Measurements from ENCODE around the gene RUVBL2. TPM values are rescaled to one million over a fixed set of nuclear protein-coding genes. Genes with fewer than 3 reads are reported as not detected.

RUVBL2 gene
- total RNA-seq, 5 donors from 2014 or later (not counting 1 experiment from before 2014, with no cell fraction given), result 20.3 to 48.7 (median 41.4) TPM

- Mint-ChIP-seq H3K27ac (peak overlapping the region in 1 of 2 donors; percentile 1), H3K36me3 (peaks cover 16% of the 10 kb centered on the region)
- POLR2A ChIA-PET, result no interaction called here
Observed at GRCh38 chr19:48990400-48990799, 3.3 kb upstream of the RUVBL2 start.

GRCh38 chr19:48991011-48991609 lies 2.6 kb upstream of the RUVBL2 start:
- ATAC-seq (replicated peaks in 1 of 4), result no peak
- Mint-ChIP-seq H3K27ac (no peak overlapping the region), H3K4me1 (peaks cover 37 to 59% (median 42%) of the 10 kb centered on the region in 3 donors), H3K27me3 (no peaks in the 10 kb centered on the region), H3K4me3 (peak overlapping the region in 2 of 3 donors; percentile 17 to 94), H3K9me3 (no peaks in the 10 kb centered on the region), H3K36me3 (peaks cover 14% of the 10 kb centered on the region)
- H3K9me3 ChIP-seq, result no peaks in the 10 kb centered on the region
- no peak overlapping the region for H3K4me3 ChIP-seq (ENCODE audit: control insufficient read depth in 1 of 2, extremely low read depth in 1 of 2, low read length in 1 of 2)
- DNase-seq, result no peak
- H3K4me1 ChIP-seq (ENCODE audit: control insufficient read depth in 1 of 2, extremely low read depth in 1 of 2, insufficient read depth in 2 of 2, low read length in 2 of 2), result peaks cover 3 to 41% of the 10 kb centered on the region in 2 experiments
- peaks cover 0 to 10% of the 10 kb centered on the region in 2 donors for H3K36me3 ChIP-seq (ENCODE audit: control insufficient read depth in 2 of 2, extremely low read depth in 1 of 2, insufficient read depth in 1 of 2, low read length in 1 of 2)
- H3K27me3 ChIP-seq (replicated peaks in 1 of 2; ENCODE audit: control insufficient read depth in 2 of 2, extremely low read depth in 1 of 2, insufficient read depth in 2 of 2, low read length in 1 of 2), result no peaks in the 10 kb centered on the region
- POLR2A ChIA-PET, result no interaction called here
- CTCF ChIA-PET, result interaction anchor here in 1 of 2 donors (0.6 kb wide), 2 partner anchors 11 to 231 kb away, joined by 3 read pairs; no protein-coding TSS in a partner anchor
- 96% methylated on average over 22 of the region's 22 CpGs for WGBS (ENCODE audit: insufficient coverage)
- H3K27ac ChIP-seq (ENCODE audit: low read length), result no peak overlapping the region

More at GRCh38 chr19:48990400-48990799, 3.3 kb upstream of the RUVBL2 start:
- no peak for DNase-seq
- no peak for ATAC-seq (replicated peaks in 1 of 4)
- peaks cover 37 to 58% (median 41%) of the 10 kb centered on the region in 3 donors for H3K4me1 Mint-ChIP-seq
- no peak overlapping the region for H3K27ac ChIP-seq (ENCODE audit: low read length)
- peaks cover 0 to 12% of the 10 kb centered on the region in 2 donors for H3K36me3 ChIP-seq (ENCODE audit: control insufficient read depth in 2 of 2, extremely low read depth in 1 of 2, insufficient read depth in 1 of 2, low read length in 1 of 2)
- no peaks in the 10 kb centered on the region for H3K9me3 ChIP-seq
- H3K27me3 ChIP-seq (replicated peaks in 1 of 2; ENCODE audit: control insufficient read depth in 2 of 2, extremely low read depth in 1 of 2, insufficient read depth in 2 of 2, low read length in 1 of 2), result no peaks in the 10 kb centered on the region
- 88% methylated on average over 4 of the region's 4 CpGs for WGBS (ENCODE audit: insufficient coverage)
- H3K27me3 Mint-ChIP-seq, result no peaks in the 10 kb centered on the region
- H3K4me3 Mint-ChIP-seq, result no peak overlapping the region
- H3K4me1 ChIP-seq (ENCODE audit: control insufficient read depth in 1 of 2, extremely low read depth in 1 of 2, insufficient read depth in 2 of 2, low read length in 2 of 2), result peaks cover 3 to 39% of the 10 kb centered on the region in 2 experiments
- H3K4me3 ChIP-seq (ENCODE audit: control insufficient read depth in 1 of 2, extremely low read depth in 1 of 2, low read length in 1 of 2), result no peak overlapping the region
- no peaks in the 10 kb centered on the region for H3K9me3 Mint-ChIP-seq
- CTCF ChIA-PET, result no interaction called here

GRCh38 chr19:48991873-48992580 lies 1.7 kb upstream of the RUVBL2 start:
- Histone ChIP-seq H3K27me3 (replicated peaks in 1 of 2; ENCODE audit: control insufficient read depth in 2 of 2, extremely low read depth in 1 of 2, insufficient read depth in 2 of 2, low read length in 1 of 2) (no peaks in the 10 kb centered on the region), H3K27ac (ENCODE audit: low read length) (no peak overlapping the region), H3K9me3 (no peaks in the 10 kb centered on the region), H3K36me3 (ENCODE audit: control insufficient read depth in 2 of 2, extremely low read depth in 1 of 2, insufficient read depth in 1 of 2, low read length in 1 of 2) (peaks cover 0 to 10% of the 10 kb centered on the region in 2 donors), H3K4me3 (ENCODE audit: control insufficient read depth in 1 of 2, extremely low read depth in 1 of 2, low read length in 1 of 2) (peak overlapping the region; percentile 84 to 95), H3K4me1 (ENCODE audit: control insufficient read depth in 1 of 2, extremely low read depth in 1 of 2, insufficient read depth in 2 of 2, low read length in 2 of 2) (peaks cover 3 to 41% of the 10 kb centered on the region in 2 experiments)
- Mint-ChIP-seq H3K4me3 (peak overlapping the region; percentile 92 to 95 (median 94)), H3K27me3 (no peaks in the 10 kb centered on the region), H3K27ac (peak overlapping the region; percentile 92 to 95), H3K36me3 (peaks cover 14% of the 10 kb centered on the region), H3K9me3 (no peaks in the 10 kb centered on the region), H3K4me1 (peaks cover 37 to 59% (median 44%) of the 10 kb centered on the region in 3 donors)
- POLR2A ChIA-PET, result interaction anchor here in 1 of 2 donors (0.6 kb wide), 1 partner anchor 882 kb away, joined by 3 read pairs; the partner anchor contains the start of gene PLA2G4C
- no peak for ATAC-seq (replicated peaks in 1 of 4)
- DNase-seq, result no peak
- CTCF ChIA-PET, result interaction anchor here in 1 of 2 donors (0.6 to 1.9 kb wide), 3 partner anchors 9 to 232 kb away, joined by 3 to 16 read pairs (median 3); no protein-coding TSS in a partner anchor
- 49% methylated on average over 4 of the region's 8 CpGs for WGBS (ENCODE audit: insufficient coverage)

GRCh38 chr19:48992581-48993174 lies 1.0 kb upstream of the RUVBL2 start:
- CTCF ChIA-PET, result interaction anchor here (0.9 to 1.9 kb wide), 18 partner anchors 9 to 858 kb away, joined by 3 to 16 read pairs (median 4); partner anchors contain the start of genes NUCB1 (in 1 of the 2) and PTOV1 (in 1 of the 2)

GRCh38 chr19:48994035-48994386 lies 324 bp downstream of the RUVBL2 start:
- ChIA-PET CTCF (interaction anchor here (0.6 to 1.9 kb wide), 30 partner anchors 11 to 790 kb away, joined by 3 to 16 read pairs (median 4); partner anchors contain the start of genes HSD17B14 (in 1 of the 2), NUCB1 (in 1 of the 2), PIH1D1 (in 1 of the 2) and RPL18 (in 1 of the 2)), POLR2A (interaction anchor here (0.5 to 1.1 kb wide), 5 partner anchors 83 to 1883 kb away, joined by 3 to 5 read pairs (median 3); no protein-coding TSS in a partner anchor)
- ATAC-seq (replicated peaks in 1 of 4) (no peak), DNase-seq (no peak)
- peak overlapping the region; percentile 86 for H3K27ac ChIP-seq (ENCODE audit: low read length)
- Mint-ChIP-seq H3K4me3 (peak overlapping the region; percentile 92 to 95 (median 94)), H3K4me1 (peaks cover 41 to 53% (median 46%) of the 10 kb centered on the region in 3 donors), H3K36me3 (peaks cover 5% of the 10 kb centered on the region), H3K27me3 (no peaks in the 10 kb centered on the region), H3K27ac (peak overlapping the region; percentile 92 to 95), H3K9me3 (no peaks in the 10 kb centered on the region)
- H3K27me3 ChIP-seq (replicated peaks in 1 of 2; ENCODE audit: control insufficient read depth in 2 of 2, extremely low read depth in 1 of 2, insufficient read depth in 2 of 2, low read length in 1 of 2), result no peaks in the 10 kb centered on the region
- peaks cover 3 to 41% of the 10 kb centered on the region in 2 experiments for H3K4me1 ChIP-seq (ENCODE audit: control insufficient read depth in 1 of 2, extremely low read depth in 1 of 2, insufficient read depth in 2 of 2, low read length in 2 of 2)
- H3K36me3 ChIP-seq (ENCODE audit: control insufficient read depth in 2 of 2, extremely low read depth in 1 of 2, insufficient read depth in 1 of 2, low read length in 1 of 2), result peaks cover 0 to 3% of the 10 kb centered on the region in 2 donors
- peak overlapping the region; percentile 72 to 95 for H3K4me3 ChIP-seq (ENCODE audit: control insufficient read depth in 1 of 2, extremely low read depth in 1 of 2, low read length in 1 of 2)
- no peaks in the 10 kb centered on the region for H3K9me3 ChIP-seq
- 6% methylated on average over 6 of the region's 13 CpGs for WGBS (ENCODE audit: insufficient coverage)

More at GRCh38 chr19:48992581-48993174, 1.0 kb upstream of the RUVBL2 start:
- peaks cover 0 to 10% of the 10 kb centered on the region in 2 donors for H3K36me3 ChIP-seq (ENCODE audit: control insufficient read depth in 2 of 2, extremely low read depth in 1 of 2, insufficient read depth in 1 of 2, low read length in 1 of 2)
- Mint-ChIP-seq H3K27me3 (no peaks in the 10 kb centered on the region), H3K9me3 (no peaks in the 10 kb centered on the region), H3K4me3 (peak overlapping the region; percentile 92 to 95 (median 94)), H3K4me1 (peaks cover 37 to 57% (median 46%) of the 10 kb centered on the region in 3 donors), H3K27ac (peak overlapping the region; percentile 92 to 95), H3K36me3 (peaks cover 11% of the 10 kb centered on the region)
- peak overlapping the region; percentile 84 to 95 for H3K4me3 ChIP-seq (ENCODE audit: control insufficient read depth in 1 of 2, extremely low read depth in 1 of 2, low read length in 1 of 2)
- H3K4me1 ChIP-seq (ENCODE audit: control insufficient read depth in 1 of 2, extremely low read depth in 1 of 2, insufficient read depth in 2 of 2, low read length in 2 of 2), result peaks cover 3 to 41% of the 10 kb centered on the region in 2 experiments
- 0% methylated on average over 16 of the region's 20 CpGs for WGBS (ENCODE audit: insufficient coverage)
- H3K27me3 ChIP-seq (replicated peaks in 1 of 2; ENCODE audit: control insufficient read depth in 2 of 2, extremely low read depth in 1 of 2, insufficient read depth in 2 of 2, low read length in 1 of 2), result no peaks in the 10 kb centered on the region
- no peaks in the 10 kb centered on the region for H3K9me3 ChIP-seq
- ATAC-seq (replicated peaks in 1 of 4), result no peak
- peak in 4 of 35 experiments; percentile 11 to 13 (median 11) for DNase-seq
- H3K27ac ChIP-seq (ENCODE audit: low read length), result peak overlapping the region; percentile 72
- POLR2A ChIA-PET, result interaction anchor here in 1 of 2 donors (0.6 to 1.1 kb wide), 3 partner anchors 121 to 882 kb away, joined by 3 to 5 read pairs (median 3); partner anchors contain the start of gene PLA2G4C
